Stimulated activated CD4-positive, alpha-beta T cell treated with anti-CD3 and anti-CD28 coated beads, Interleukin-1b, Interleukin-23, amount 100 ng/mL, for 4 hours (primary cell): Measurements from ENCODE around the gene BEGAIN.

Experiments
- DNase-seq, 2 donors: peaks; one replicate each; pipeline ENCODE4 v3.0.0-alpha.2; 2020; ENCODE audit warnings: low read depth in 2 of 2

BEGAIN gene

GRCh38 chr14:100616854-100617409, 29.7 kb upstream of the BEGAIN start:
- DNase-seq, result no peak

- no peak for DNase-seq
These were observed 28.8 kb upstream of the BEGAIN start for GRCh38 chr14:100615736-100616695.

- DNase-seq, result no peak
These were observed 27.6 kb upstream of the BEGAIN start for GRCh38 chr14:100614803-100615202.

- DNase-seq, result no peak
These were observed 25.8 kb upstream of the BEGAIN start for GRCh38 chr14:100612986-100613385.

GRCh38 chr14:100611811-100612480, 24.7 kb upstream of the BEGAIN start:
- no peak for DNase-seq

GRCh38 chr14:100610511-100611217, 23.4 kb upstream of the BEGAIN start:
- DNase-seq, result no peak

- no peak for DNase-seq
These were observed 22.7 kb upstream of the BEGAIN start for GRCh38 chr14:100609941-100610391.

- no peak for DNase-seq
These were observed 22.2 kb upstream of the BEGAIN start for GRCh38 chr14:100609331-100609870.

- no peak for DNase-seq
These were observed 21.5 kb upstream of the BEGAIN start for GRCh38 chr14:100608586-100609330.

- no peak for DNase-seq
These were observed 20.8 kb upstream of the BEGAIN start for GRCh38 chr14:100608064-100608463.

- no peak for DNase-seq
These were observed 20.4 kb upstream of the BEGAIN start for GRCh38 chr14:100607611-100607956.

- no peak for DNase-seq
These were observed 19.7 kb upstream of the BEGAIN start for GRCh38 chr14:100606687-100607610.

- no peak for DNase-seq
These were observed 18.8 kb upstream of the BEGAIN start for GRCh38 chr14:100605706-100606686.

GRCh38 chr14:100605230-100605629, 18.0 kb upstream of the BEGAIN start:
- no peak for DNase-seq

GRCh38 chr14:100604709-100605108, 17.5 kb upstream of the BEGAIN start:
- no peak for DNase-seq

GRCh38 chr14:100604121-100604501, 16.9 kb upstream of the BEGAIN start:
- DNase-seq, result no peak

- DNase-seq, result no peak
These were observed 16.3 kb upstream of the BEGAIN start for GRCh38 chr14:100603341-100604120.
